HCT116 (cell line): ENCODE measurements around the gene PTPRJ.

Source experiments
- JUND ChIP-seq: IDR thresholded peaks from 2 replicates; pipeline ENCODE4 v1.6.1; 2012
- POLR2A ChIP-seq: IDR thresholded peaks from 2 replicates; pipeline ENCODE4 v1.7.0; 2011; ENCODE audit warnings: borderline replicate concordance; ENCODE audit not compliant: insufficient read depth, insufficient read length; ENCODE audit errors: extremely low read depth
- POLR2AphosphoS5 ChIP-seq: IDR thresholded peaks from 2 replicates; pipeline ENCODE4 v1.6.1; 2011; ENCODE audit warnings: mild to moderate bottlenecking, low read depth, low read length, moderate library complexity
- SP1 ChIP-seq: IDR thresholded peaks from 2 replicates; pipeline ENCODE4 v1.6.1; 2012; ENCODE audit warnings: low read depth
- TF ChIP-seq, protein P1 (sequence below), 3 experiments: fragments of 200-600 bp in 1 of 3; sonication (generic) in 1 of 3; IDR thresholded peaks in 2 of 3; conservative IDR thresholded peaks in 1 of 3; 2 replicates each; pipeline ENCODE4 v1.5.1; 2012 to 2017; ENCODE audit warnings: low read depth in 2 of 3, low read length in 2 of 3, antibody characterized with exemption in 1 of 3, borderline replicate concordance in 1 of 3, control low read depth in 1 of 3, mild to moderate bottlenecking in 1 of 3, mixed read lengths in 1 of 3, mixed run types in 1 of 3, moderate library complexity in 1 of 3; ENCODE audit not compliant: insufficient read depth in 1 of 3

DNA sequence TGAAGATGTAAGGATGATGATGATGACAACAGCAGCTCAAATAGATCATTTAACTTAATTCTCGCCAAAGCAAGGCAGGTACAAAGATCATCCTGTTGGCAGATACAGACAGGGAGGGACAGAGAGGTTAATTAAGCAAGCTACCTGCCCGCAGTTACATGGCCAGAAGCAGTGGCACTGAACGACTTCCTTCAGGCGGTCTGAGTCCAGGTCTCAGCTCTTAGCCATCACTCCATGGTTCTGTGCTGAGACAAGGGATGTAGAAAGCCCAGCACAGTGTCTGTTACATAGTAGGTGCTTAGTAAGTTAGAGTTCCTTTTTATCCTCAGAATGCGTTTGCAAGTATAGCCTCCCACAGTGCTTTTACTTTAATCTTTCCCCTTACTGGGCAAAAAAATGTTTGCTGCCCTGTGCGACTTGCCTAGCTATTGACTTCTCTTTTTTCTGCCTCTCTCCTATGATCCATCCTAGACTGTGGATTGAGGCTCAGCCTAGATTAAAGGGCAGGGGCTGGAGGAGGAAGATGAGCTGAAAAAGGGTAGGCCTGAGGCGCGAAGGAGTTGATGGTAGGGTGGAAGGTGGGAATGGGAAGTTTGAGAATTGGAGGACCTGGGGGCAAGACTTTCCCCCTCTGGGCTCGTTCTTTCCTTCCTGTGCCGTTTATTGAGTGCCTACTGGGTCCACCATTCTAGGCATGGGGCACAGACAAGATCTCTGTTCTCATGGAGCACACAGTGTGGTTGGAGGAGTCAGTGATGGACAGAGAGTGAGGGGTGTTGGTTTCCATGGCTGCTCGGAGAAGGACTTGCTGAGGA is 128.1 kb downstream of the PTPRJ start:
- TF ChIP-seq POLR2A: no peak
- TF ChIP-seq POLR2AphosphoS5: no peak
- TF ChIP-seq, protein P1, sequence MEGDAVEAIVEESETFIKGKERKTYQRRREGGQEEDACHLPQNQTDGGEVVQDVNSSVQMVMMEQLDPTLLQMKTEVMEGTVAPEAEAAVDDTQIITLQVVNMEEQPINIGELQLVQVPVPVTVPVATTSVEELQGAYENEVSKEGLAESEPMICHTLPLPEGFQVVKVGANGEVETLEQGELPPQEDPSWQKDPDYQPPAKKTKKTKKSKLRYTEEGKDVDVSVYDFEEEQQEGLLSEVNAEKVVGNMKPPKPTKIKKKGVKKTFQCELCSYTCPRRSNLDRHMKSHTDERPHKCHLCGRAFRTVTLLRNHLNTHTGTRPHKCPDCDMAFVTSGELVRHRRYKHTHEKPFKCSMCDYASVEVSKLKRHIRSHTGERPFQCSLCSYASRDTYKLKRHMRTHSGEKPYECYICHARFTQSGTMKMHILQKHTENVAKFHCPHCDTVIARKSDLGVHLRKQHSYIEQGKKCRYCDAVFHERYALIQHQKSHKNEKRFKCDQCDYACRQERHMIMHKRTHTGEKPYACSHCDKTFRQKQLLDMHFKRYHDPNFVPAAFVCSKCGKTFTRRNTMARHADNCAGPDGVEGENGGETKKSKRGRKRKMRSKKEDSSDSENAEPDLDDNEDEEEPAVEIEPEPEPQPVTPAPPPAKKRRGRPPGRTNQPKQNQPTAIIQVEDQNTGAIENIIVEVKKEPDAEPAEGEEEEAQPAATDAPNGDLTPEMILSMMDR (IDR thresholded peaks at IDR 0.05 in 2 of 3, conservative IDR thresholded peaks at IDR 0.05 in 1 of 3; ENCODE audit: borderline replicate concordance in 1 of 3, insufficient read depth in 1 of 3, low read depth in 2 of 3, low read length in 2 of 3): no peak
- no peak for TF ChIP-seq SP1
- TF ChIP-seq JUND: no peak
